Measurements from ENCODE around the gene LRBA. TPM values are rescaled to one million over a fixed set of nuclear protein-coding genes. Genes with fewer than 3 reads are reported as not detected.

The LRBA gene
- total RNA-seq, 1 donor from 2014 or later = 66.2 TPM

- no peak for TF ChIP-seq CTCF (IDR thresholded peaks at IDR 0.05; ENCODE audit: unreplicated experiment)
- H3K9me3 Mint-ChIP-seq = peaks cover 21% of the 10 kb centered on the region
- H3K36me3 Mint-ChIP-seq = peaks cover 29% of the 10 kb centered on the region
- no peaks in the 10 kb centered on the region for H3K4me1 Mint-ChIP-seq
- H3K27ac Mint-ChIP-seq = no peak overlapping the region
- DNase-seq (ENCODE audit: low spot score in 2 of 2, unreplicated experiment in 2 of 2) = no peak
- no peak overlapping the region for H3K4me3 Mint-ChIP-seq
- H3K27me3 Mint-ChIP-seq (ENCODE audit: low read depth) = no peaks in the 10 kb centered on the region
Measured at GRCh38 chr4:150501009-150501727, 513.9 kb downstream of the LRBA start.

GRCh38 chr4:150497612-150498011 lies 517.5 kb downstream of the LRBA start:
- Mint-ChIP-seq H3K36me3 (peaks cover 13% of the 10 kb centered on the region), H3K4me3 (no peak overlapping the region), H3K4me1 (peaks cover 1% of the 10 kb centered on the region), H3K9me3 (peaks cover 5% of the 10 kb centered on the region), H3K27me3 (ENCODE audit: low read depth) (no peaks in the 10 kb centered on the region), H3K27ac (no peak overlapping the region)
- no peak for DNase-seq (ENCODE audit: low spot score in 2 of 2, unreplicated experiment in 2 of 2)
- TF ChIP-seq CTCF (IDR thresholded peaks at IDR 0.05; ENCODE audit: unreplicated experiment) = no peak

GRCh38 chr4:150495550-150495949 lies 519.5 kb downstream of the LRBA start:
- Mint-ChIP-seq H3K27me3 (ENCODE audit: low read depth) (no peaks in the 10 kb centered on the region), H3K4me3 (no peak overlapping the region), H3K27ac (no peak overlapping the region), H3K4me1 (peaks cover 8% of the 10 kb centered on the region), H3K36me3 (peaks cover 3% of the 10 kb centered on the region), H3K9me3 (no peaks in the 10 kb centered on the region)
- DNase-seq (ENCODE audit: low spot score in 2 of 2, unreplicated experiment in 2 of 2) = no peak
- TF ChIP-seq CTCF (IDR thresholded peaks at IDR 0.05; ENCODE audit: unreplicated experiment) = no peak

- H3K9me3 Mint-ChIP-seq = no peaks in the 10 kb centered on the region
- peaks cover 12% of the 10 kb centered on the region for H3K4me1 Mint-ChIP-seq
- H3K27ac Mint-ChIP-seq = no peak overlapping the region
- DNase-seq (ENCODE audit: low spot score in 2 of 2, unreplicated experiment in 2 of 2) = no peak
- H3K36me3 Mint-ChIP-seq = no peaks in the 10 kb centered on the region
- no peaks in the 10 kb centered on the region for H3K27me3 Mint-ChIP-seq (ENCODE audit: low read depth)
- no peak overlapping the region for H3K4me3 Mint-ChIP-seq
- TF ChIP-seq CTCF (IDR thresholded peaks at IDR 0.05; ENCODE audit: unreplicated experiment) = no peak
Measured at GRCh38 chr4:150493851-150494250, 521.2 kb downstream of the LRBA start.

- H3K4me1 Mint-ChIP-seq = peaks cover 12% of the 10 kb centered on the region
- no peaks in the 10 kb centered on the region for H3K9me3 Mint-ChIP-seq
- no peak for TF ChIP-seq CTCF (IDR thresholded peaks at IDR 0.05; ENCODE audit: unreplicated experiment)
- no peak for DNase-seq (ENCODE audit: low spot score in 2 of 2, unreplicated experiment in 2 of 2)
- H3K4me3 Mint-ChIP-seq = no peak overlapping the region
- no peak overlapping the region for H3K27ac Mint-ChIP-seq
- H3K27me3 Mint-ChIP-seq (ENCODE audit: low read depth) = no peaks in the 10 kb centered on the region
- H3K36me3 Mint-ChIP-seq = no peaks in the 10 kb centered on the region
Measured at GRCh38 chr4:150491132-150492049, 523.7 kb downstream of the LRBA start.
